ENCODE results near the gene OSTC. TPM values are rescaled to one million over a fixed set of nuclear protein-coding genes. Genes with fewer than 3 reads are reported as not detected.

OSTC gene
- total RNA-seq, 2 donors from 2014 or later = 195 to 215 TPM

DNA sequence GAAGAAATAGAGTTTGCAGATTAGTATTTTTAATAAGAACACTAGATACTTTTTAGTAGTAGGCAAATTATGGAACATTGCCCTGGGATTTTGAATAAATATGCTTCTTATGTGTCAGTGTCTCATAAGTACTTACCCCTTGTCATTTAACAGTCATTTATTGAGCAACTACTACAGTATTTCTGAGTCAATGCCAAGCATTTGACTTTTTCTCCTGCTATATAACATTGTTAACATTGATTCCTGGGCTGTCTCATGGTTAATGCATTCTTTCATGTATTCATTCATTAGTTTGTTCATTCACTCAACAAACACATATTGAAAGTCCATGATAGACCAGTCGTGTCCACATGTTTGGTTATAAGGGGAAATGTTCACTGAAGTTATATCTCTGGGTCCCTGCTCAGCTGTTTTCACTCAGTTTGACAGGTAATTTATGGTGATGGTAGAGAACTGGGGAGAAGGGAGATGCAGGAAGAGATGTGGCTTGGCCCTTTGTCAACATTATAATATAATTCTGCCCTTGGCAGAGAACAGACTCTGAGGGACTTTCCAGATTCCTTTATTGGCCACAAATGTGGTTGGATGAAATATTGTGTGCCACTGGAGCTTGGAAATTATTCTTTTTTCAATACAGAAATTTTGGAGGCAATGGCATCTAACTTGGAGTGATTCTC lies 49.8 kb downstream of the OSTC start:
- Mint-ChIP-seq H3K9me3 (no peaks in the 10 kb centered on the region), H3K4me1 (peaks cover 26% of the 10 kb centered on the region), H3K27me3 (ENCODE audit: insufficient read depth) (no peaks in the 10 kb centered on the region), H3K36me3 (ENCODE audit: low read depth) (no peaks in the 10 kb centered on the region), H3K27ac (no peak overlapping the region), H3K4me3 (no peak overlapping the region)
- no peaks in the 10 kb centered on the region for H3K9me3 ChIP-seq (ENCODE audit: control insufficient read depth, low read length)
- peaks cover 3% of the 10 kb centered on the region for H3K4me1 ChIP-seq (ENCODE audit: control insufficient read depth, insufficient read depth, low read length)
- TF ChIP-seq CTCF (conservative IDR thresholded peaks at IDR 0.05) = no peak
- H3K36me3 ChIP-seq (ENCODE audit: control insufficient read depth, insufficient read depth, low read length) = no peaks in the 10 kb centered on the region
- no peak overlapping the region for H3K9ac ChIP-seq (ENCODE audit: extremely low read depth, low read length, poor library complexity, severe bottlenecking)
- no peak overlapping the region for H3K4me3 ChIP-seq (ENCODE audit: low read length)
- H3K27me3 ChIP-seq (ENCODE audit: control insufficient read depth, insufficient read depth, low read length, poor library complexity, severe bottlenecking) = no peaks in the 10 kb centered on the region
- WGBS, 2 experiments (ENCODE audit: insufficient coverage in 1 of 2, insufficient read length in 1 of 2) = 92% methylated on average over 1 of the region's 1 CpG; no CpG with 5 or more reads in 1 of the 2 experiments
- no peak overlapping the region for H3K27ac ChIP-seq (ENCODE audit: low read depth, low read length)
- no peak for DNase-seq

DNA sequence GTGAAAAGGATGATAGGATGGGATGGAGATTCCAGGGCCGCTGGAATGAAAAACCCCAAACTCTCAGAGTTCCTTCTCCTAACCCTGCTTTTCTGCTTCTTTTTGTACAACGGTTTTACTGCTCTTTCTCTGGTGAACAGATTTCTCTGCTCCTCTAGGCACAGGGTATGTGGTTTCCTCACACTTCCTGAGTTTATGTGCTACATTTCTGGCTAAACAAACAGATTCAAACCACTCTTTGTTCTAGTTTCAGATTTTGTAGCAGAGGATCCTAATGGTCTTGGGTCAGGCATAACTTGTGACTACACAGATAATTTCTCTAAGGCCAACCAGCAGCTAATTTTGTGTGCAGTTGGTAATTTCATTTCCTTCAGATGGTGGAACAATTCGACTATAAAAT lies 52.6 kb downstream of the OSTC start:
- no peaks in the 10 kb centered on the region for H3K36me3 Mint-ChIP-seq (ENCODE audit: low read depth)
- Histone ChIP-seq H3K27ac (ENCODE audit: low read depth, low read length) (no peak overlapping the region), H3K27me3 (ENCODE audit: control insufficient read depth, insufficient read depth, low read length, poor library complexity, severe bottlenecking) (no peaks in the 10 kb centered on the region), H3K4me1 (ENCODE audit: control insufficient read depth, insufficient read depth, low read length) (peaks cover 3% of the 10 kb centered on the region), H3K36me3 (ENCODE audit: control insufficient read depth, insufficient read depth, low read length) (no peaks in the 10 kb centered on the region), H3K4me3 (ENCODE audit: low read length) (no peak overlapping the region), H3K9me3 (ENCODE audit: control insufficient read depth, low read length) (no peaks in the 10 kb centered on the region), H3K9ac (ENCODE audit: extremely low read depth, low read length, poor library complexity, severe bottlenecking) (no peak overlapping the region)
- H3K4me1 Mint-ChIP-seq = peaks cover 26% of the 10 kb centered on the region
- TF ChIP-seq CTCF (conservative IDR thresholded peaks at IDR 0.05) = no peak
- H3K9me3 Mint-ChIP-seq = no peaks in the 10 kb centered on the region
- H3K27me3 Mint-ChIP-seq (ENCODE audit: insufficient read depth) = no peaks in the 10 kb centered on the region
- no peak for DNase-seq
- WGBS, 2 experiments (ENCODE audit: insufficient coverage in 1 of 2, insufficient read length in 1 of 2) = 66 to 72% methylated on average over 2 of the region's 3 CpGs
- no peak overlapping the region for H3K27ac Mint-ChIP-seq
- H3K4me3 Mint-ChIP-seq = no peak overlapping the region

DNA sequence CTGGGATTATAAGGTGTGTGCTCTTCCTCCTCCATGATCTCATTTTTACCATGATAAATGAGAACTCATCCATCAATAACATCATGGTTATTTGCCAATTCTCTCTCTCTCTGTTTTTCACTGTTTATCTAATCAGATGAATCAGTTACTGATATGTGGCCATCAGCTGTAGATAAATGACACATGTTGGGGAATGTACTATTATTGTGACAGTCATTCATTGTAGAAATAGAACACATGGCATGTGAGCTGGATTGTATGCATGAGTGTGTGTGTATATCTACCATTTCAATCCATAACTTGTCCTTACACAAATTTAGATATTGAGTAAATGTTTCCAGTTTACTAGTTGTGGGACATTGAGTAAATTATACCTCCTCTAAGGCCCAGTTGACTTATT lies 53.0 kb downstream of the OSTC start:
- Histone ChIP-seq H3K9ac (ENCODE audit: extremely low read depth, low read length, poor library complexity, severe bottlenecking) (no peak overlapping the region), H3K36me3 (ENCODE audit: control insufficient read depth, insufficient read depth, low read length) (no peaks in the 10 kb centered on the region), H3K4me3 (ENCODE audit: low read length) (no peak overlapping the region), H3K27me3 (ENCODE audit: control insufficient read depth, insufficient read depth, low read length, poor library complexity, severe bottlenecking) (no peaks in the 10 kb centered on the region), H3K9me3 (ENCODE audit: control insufficient read depth, low read length) (peaks cover 4% of the 10 kb centered on the region), H3K27ac (ENCODE audit: low read depth, low read length) (no peak overlapping the region), H3K4me1 (ENCODE audit: control insufficient read depth, insufficient read depth, low read length) (peaks cover 3% of the 10 kb centered on the region)
- Mint-ChIP-seq H3K36me3 (ENCODE audit: low read depth) (no peaks in the 10 kb centered on the region), H3K27ac (no peak overlapping the region), H3K4me1 (peaks cover 25% of the 10 kb centered on the region), H3K27me3 (ENCODE audit: insufficient read depth) (no peaks in the 10 kb centered on the region), H3K9me3 (no peaks in the 10 kb centered on the region), H3K4me3 (no peak overlapping the region)
- no peak for TF ChIP-seq CTCF (conservative IDR thresholded peaks at IDR 0.05)
- DNase-seq = no peak

Data from endodermal cell (in vitro differentiated cells).